MCF 10A (cell line): ENCODE measurements around the gene PHF5A. TPM values are rescaled to one million over a fixed set of nuclear protein-coding genes. Genes with fewer than 3 reads are reported as not detected.

Source experiments
- BruUV-seq: library from RNA; stranded (reverse); fragments of 400-500 nt; replicated peaks from 2 replicates; lab custom pipeline; 2021; lab: Mats Ljungman, UMichigan
- CTCF ChIA-PET: fragments of 300-600 bp; sonication (Branson Sonifier 250); formaldehyde crosslinking; extraction: SDS; loops from one replicate; lab custom pipeline; 2021; ENCODE audit warnings: antibody characterized with exemption, inconsistent platforms; lab: Yijun Ruan, JAX
- POLR2A ChIA-PET: fragments of 300-600, 350-650 bp; sonication (Branson Sonifier 250); formaldehyde crosslinking; extraction: SDS; loops from one replicate; lab custom pipeline; 2020; ENCODE audit warnings: antibody characterized with exemption, inconsistent platforms; lab: Yijun Ruan, JAX
- DNase-seq: peaks from one replicate; pipeline ENCODE4 v3.0.0-alpha.2; 2018; ENCODE audit not compliant: unreplicated experiment
- H3K27ac Mint-ChIP-seq: one replicate; pipeline ENCODE4 v1.8.0; 2022; ENCODE audit warnings: mild to moderate bottlenecking, low read depth, mixed read lengths; ENCODE audit not compliant: unreplicated experiment
- H3K27me3 Mint-ChIP-seq: one replicate; pipeline ENCODE4 v1.8.0; 2022; ENCODE audit warnings: mixed read lengths; ENCODE audit not compliant: insufficient read depth, unreplicated experiment
- H3K36me3 Mint-ChIP-seq: one replicate; pipeline ENCODE4 v1.8.0; 2022; ENCODE audit warnings: mild to moderate bottlenecking, moderate library complexity, mixed read lengths; ENCODE audit not compliant: insufficient read depth, unreplicated experiment
- H3K4me1 Mint-ChIP-seq: one replicate; pipeline ENCODE4 v1.8.0; 2022; ENCODE audit warnings: mixed read lengths; ENCODE audit not compliant: insufficient read depth, unreplicated experiment
- H3K4me3 Mint-ChIP-seq: one replicate; pipeline ENCODE4 v1.8.0; 2022; ENCODE audit warnings: mild to moderate bottlenecking, moderate library complexity, mixed read lengths; ENCODE audit not compliant: unreplicated experiment
- H3K9me3 Mint-ChIP-seq: one replicate; pipeline ENCODE4 v1.8.0; 2022; ENCODE audit warnings: mixed read lengths; ENCODE audit not compliant: unreplicated experiment
- CTCF ChIP-seq: fragments of 200-600 bp; IDR thresholded peaks from one replicate; pipeline ENCODE4 v1.8.0; 2022; ENCODE audit warnings: antibody characterized with exemption, mild to moderate bottlenecking; ENCODE audit not compliant: unreplicated experiment
- intact Hi-C: fragments of 100-400 bp; cut with micrococcal nuclease; formaldehyde crosslinking; loops from 2 replicates; pipeline ENCODE4 v1.14.1; 2022
- total RNA-seq: library from RNA; stranded (reverse); gene quantifications from 2 replicates; pipeline ENCODE4 v1.2.3, GENCODE V29; 2022

PHF5A gene
- total RNA-seq, 1 experiment from 2014 or later = 62.3 TPM

- H3K27me3 Mint-ChIP-seq = no peaks in the 10 kb centered on the region
These were observed 35.9 kb upstream of the PHF5A start for GRCh38 chr22:41504397-41504796.

GRCh38 chr22:41501209-41501608 lies 32.7 kb upstream of the PHF5A start:
- DNase-seq = peak; percentile 41
- H3K9me3 Mint-ChIP-seq = no peaks in the 10 kb centered on the region
- intact Hi-C loops = no loop called here
- peak; percentile 24 for TF ChIP-seq CTCF
- peaks cover 64% of the 10 kb centered on the region for H3K36me3 Mint-ChIP-seq
- H3K4me3 Mint-ChIP-seq = no peak overlapping the region
- POLR2A ChIA-PET = no interaction called here
- peaks cover 8% of the 10 kb centered on the region for H3K4me1 Mint-ChIP-seq
- H3K27ac Mint-ChIP-seq = no peak overlapping the region
- no TSS peak for BruUV-seq
- no peaks in the 10 kb centered on the region for H3K27me3 Mint-ChIP-seq
- CTCF ChIA-PET = interaction anchor here (0.6 to 2.7 kb wide), 4 partner anchors 16 to 92 kb away, joined by 3 to 15 read pairs (median 4); no protein-coding TSS in a partner anchor

More at GRCh38 chr22:41504397-41504796, 35.9 kb upstream of the PHF5A start:
- ChIA-PET POLR2A (interaction anchor here (0.6 to 3.5 kb wide), 7 partner anchors 13 to 409 kb away, joined by 3 to 21 read pairs (median 4); partner anchors contain the start of genes ACO2, PHF5A and TOB2), CTCF (interaction anchor here (0.6 to 3.0 kb wide), 5 partner anchors 9 to 101 kb away, joined by 3 to 16 read pairs (median 4); no protein-coding TSS in a partner anchor)
- no peak for TF ChIP-seq CTCF
- H3K36me3 Mint-ChIP-seq = peaks cover 79% of the 10 kb centered on the region
- H3K4me1 Mint-ChIP-seq = peaks cover 8% of the 10 kb centered on the region
- no peak overlapping the region for H3K4me3 Mint-ChIP-seq
- no TSS peak for BruUV-seq
- H3K9me3 Mint-ChIP-seq = no peaks in the 10 kb centered on the region
- DNase-seq = peak; percentile 81
- no peak overlapping the region for H3K27ac Mint-ChIP-seq
- intact Hi-C loops = no loop called here

- no TSS peak for BruUV-seq
- Mint-ChIP-seq H3K4me3 (no peak overlapping the region), H3K4me1 (peaks cover 8% of the 10 kb centered on the region), H3K27ac (no peak overlapping the region), H3K27me3 (no peaks in the 10 kb centered on the region), H3K9me3 (no peaks in the 10 kb centered on the region), H3K36me3 (peaks cover 61% of the 10 kb centered on the region)
- no peak for TF ChIP-seq CTCF
- ChIA-PET POLR2A (interaction anchor here (0.6 to 0.7 kb wide), 2 partner anchors 11 to 167 kb away, joined by 3 to 4 read pairs; no protein-coding TSS in a partner anchor), CTCF (interaction anchor here (0.6 to 2.7 kb wide), 3 partner anchors 17 to 137 kb away, joined by 3 to 15 read pairs (median 3); no protein-coding TSS in a partner anchor)
- intact Hi-C loops = no loop called here
- no peak for DNase-seq
These were observed 31.8 kb upstream of the PHF5A start for GRCh38 chr22:41500303-41500702.

GRCh38 chr22:41499624-41500280 lies 31.3 kb upstream of the PHF5A start:
- peak overlapping the region; percentile 61 for H3K27ac Mint-ChIP-seq
- no peak for TF ChIP-seq CTCF
- POLR2A ChIA-PET = interaction anchor here (0.6 to 1.3 kb wide), 5 partner anchors 11 to 53 kb away, joined by 3 to 5 read pairs (median 3); partner anchors contain the start of gene TOB2
- peaks cover 63% of the 10 kb centered on the region for H3K36me3 Mint-ChIP-seq
- H3K9me3 Mint-ChIP-seq = no peaks in the 10 kb centered on the region
- no peak overlapping the region for H3K4me3 Mint-ChIP-seq
- CTCF ChIA-PET = interaction anchor here (0.6 to 2.7 kb wide), 4 partner anchors 18 to 587 kb away, joined by 3 to 15 read pairs (median 5); no protein-coding TSS in a partner anchor
- H3K27me3 Mint-ChIP-seq = no peaks in the 10 kb centered on the region
- intact Hi-C loops = no loop called here
- no TSS peak for BruUV-seq
- H3K4me1 Mint-ChIP-seq = peaks cover 7% of the 10 kb centered on the region
- no peak for DNase-seq
